Lung (tissue), 12 donors: ENCODE results near the gene CAPG. TPM values are rescaled to one million over a fixed set of nuclear protein-coding genes. Genes with fewer than 3 reads are reported as not detected.

Source experiments
- ATAC-seq: fragments of 200-7000 bp; cut with Tn5 transposase; one replicate; pipeline ENCODE4 v1.9.1; 2020; ENCODE audit warnings: moderate number of reproducible peaks; ENCODE audit not compliant: insufficient read depth, low FRiP score
- DNase-seq, 3 donors: peaks; one replicate each; pipeline ENCODE4 v3.0.0-alpha.2; 2013 to 2017
- H3K27ac ChIP-seq, 2 donors: one replicate each; pipeline ENCODE4 v1.5.1; 2013; ENCODE audit warnings: mild to moderate bottlenecking in 2 of 2, moderate library complexity in 2 of 2, control low read depth in 1 of 2, inconsistent platforms in 1 of 2, low read depth in 1 of 2, low read length in 1 of 2
- H3K27me3 ChIP-seq, 3 donors: one replicate each; pipeline ENCODE4 v1.5.1; 2013; ENCODE audit warnings: low read length in 2 of 3; ENCODE audit not compliant: control insufficient read depth in 3 of 3, insufficient read depth in 3 of 3
- H3K36me3 ChIP-seq, 4 donors: one replicate each; pipeline ENCODE4 v1.5.1; 2013; ENCODE audit warnings: low read length in 4 of 4, mild to moderate bottlenecking in 1 of 4, moderate library complexity in 1 of 4; ENCODE audit not compliant: control insufficient read depth in 4 of 4, insufficient read depth in 4 of 4
- H3K4me1 ChIP-seq, 5 donors: one replicate each; pipeline ENCODE4 v1.5.1; 2013; ENCODE audit warnings: low read length in 5 of 5, mild to moderate bottlenecking in 2 of 5, moderate library complexity in 1 of 5; ENCODE audit not compliant: control insufficient read depth in 5 of 5, insufficient read depth in 5 of 5
- H3K4me3 ChIP-seq: one replicate; pipeline ENCODE4 v1.5.1; 2013; ENCODE audit warnings: mild to moderate bottlenecking, control low read depth, moderate library complexity
- H3K9ac ChIP-seq, 2 donors: one replicate each; pipeline ENCODE4 v1.5.1; 2013; ENCODE audit warnings: low read length in 2 of 2, control low read depth in 1 of 2; ENCODE audit not compliant: insufficient read depth in 1 of 2
- H3K9me3 ChIP-seq, 4 donors: one replicate each; pipeline ENCODE4 v1.5.1; 2013; ENCODE audit warnings: low read length in 3 of 4, mild to moderate bottlenecking in 1 of 4, moderate library complexity in 1 of 4; ENCODE audit not compliant: control insufficient read depth in 4 of 4, insufficient read depth in 3 of 4
- WGBS, 2 donors: extraction: QIAGEN DNeasy Blood & Tissue Kit; methylation state at CpG; one replicate each; pipeline ENCODE4 v1.1.7; 2013; 5-methylcytosine and 5-hydroxymethylcytosine counted together
- polyA plus RNA-seq, 2 donors: library from polyadenylated mRNA; stranded (reverse); fragments of 200-250 nt; gene quantifications; one replicate each; pipeline ENCODE4 v1.2.1, GENCODE V29; 2013
- total RNA-seq, 2 donors: library from RNA; depleted of rRNA in 1 of 2; stranded (reverse); fragments of >200 nt in 1 of 2; gene quantifications; one replicate each; pipeline ENCODE4 v1.2.1, GENCODE V29; 2014 to 2021
- TF ChIP-seq, protein P1 (sequence below): IDR thresholded peaks from 2 replicates; pipeline ENCODE4 v1.5.1; 2012; ENCODE audit warnings: mild to moderate bottlenecking; ENCODE audit errors: control extremely low read depth, extremely low read depth
- donor health status: control.
- donor health status: control.
- donor health status: Bipolar disorder and iron deficiency.
- donor health status: healthy.
- donor health status: DM: yes; HTN: yes; CAD: no.

The CAPG gene
- total and polyA plus RNA-seq, 4 donors: 53.2 to 415 (median 390) TPM

DNA sequence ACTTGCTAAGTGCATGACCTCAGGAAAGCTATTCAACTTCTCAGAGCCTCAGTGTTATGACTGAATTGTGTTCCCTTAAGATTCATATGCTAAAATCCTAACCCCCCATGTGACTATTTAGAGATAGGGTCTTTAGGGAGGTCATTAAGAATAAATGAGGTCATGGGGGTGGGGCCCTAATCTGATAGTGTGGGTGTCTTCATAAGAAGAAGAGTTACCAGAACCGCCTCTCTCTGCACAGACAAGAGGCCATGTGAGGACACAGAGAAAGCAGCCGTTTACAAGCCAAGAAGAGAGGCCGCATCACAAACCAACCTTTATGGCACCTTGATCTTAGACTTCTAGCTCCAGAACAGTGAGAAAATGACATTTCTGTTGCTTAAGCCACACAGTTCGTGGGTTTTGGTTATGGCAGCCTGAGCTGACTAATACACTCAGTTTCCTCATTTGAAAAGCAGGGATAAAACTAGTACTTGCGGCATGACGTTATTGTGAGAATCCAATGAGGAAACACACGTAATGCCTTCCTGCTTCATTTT lies 18.2 kb upstream of the CAPG start:
- H3K4me3 ChIP-seq: no peak overlapping the region
- no peak overlapping the region for H3K27ac ChIP-seq
- DNase-seq (no peak), ATAC-seq (no peak)
- 64 to 77% methylated on average over 7 of the region's 7 CpGs for WGBS, 2 donors
- no peaks in the 10 kb centered on the region for H3K9me3 ChIP-seq
- H3K27me3 ChIP-seq: no peaks in the 10 kb centered on the region
- peaks cover 0 to 17% (median 0%) of the 10 kb centered on the region in 5 donors for H3K4me1 ChIP-seq
- no peaks in the 10 kb centered on the region for H3K36me3 ChIP-seq
- TF ChIP-seq, protein P1, sequence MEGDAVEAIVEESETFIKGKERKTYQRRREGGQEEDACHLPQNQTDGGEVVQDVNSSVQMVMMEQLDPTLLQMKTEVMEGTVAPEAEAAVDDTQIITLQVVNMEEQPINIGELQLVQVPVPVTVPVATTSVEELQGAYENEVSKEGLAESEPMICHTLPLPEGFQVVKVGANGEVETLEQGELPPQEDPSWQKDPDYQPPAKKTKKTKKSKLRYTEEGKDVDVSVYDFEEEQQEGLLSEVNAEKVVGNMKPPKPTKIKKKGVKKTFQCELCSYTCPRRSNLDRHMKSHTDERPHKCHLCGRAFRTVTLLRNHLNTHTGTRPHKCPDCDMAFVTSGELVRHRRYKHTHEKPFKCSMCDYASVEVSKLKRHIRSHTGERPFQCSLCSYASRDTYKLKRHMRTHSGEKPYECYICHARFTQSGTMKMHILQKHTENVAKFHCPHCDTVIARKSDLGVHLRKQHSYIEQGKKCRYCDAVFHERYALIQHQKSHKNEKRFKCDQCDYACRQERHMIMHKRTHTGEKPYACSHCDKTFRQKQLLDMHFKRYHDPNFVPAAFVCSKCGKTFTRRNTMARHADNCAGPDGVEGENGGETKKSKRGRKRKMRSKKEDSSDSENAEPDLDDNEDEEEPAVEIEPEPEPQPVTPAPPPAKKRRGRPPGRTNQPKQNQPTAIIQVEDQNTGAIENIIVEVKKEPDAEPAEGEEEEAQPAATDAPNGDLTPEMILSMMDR: no peak
- H3K9ac ChIP-seq: no peak overlapping the region

DNA sequence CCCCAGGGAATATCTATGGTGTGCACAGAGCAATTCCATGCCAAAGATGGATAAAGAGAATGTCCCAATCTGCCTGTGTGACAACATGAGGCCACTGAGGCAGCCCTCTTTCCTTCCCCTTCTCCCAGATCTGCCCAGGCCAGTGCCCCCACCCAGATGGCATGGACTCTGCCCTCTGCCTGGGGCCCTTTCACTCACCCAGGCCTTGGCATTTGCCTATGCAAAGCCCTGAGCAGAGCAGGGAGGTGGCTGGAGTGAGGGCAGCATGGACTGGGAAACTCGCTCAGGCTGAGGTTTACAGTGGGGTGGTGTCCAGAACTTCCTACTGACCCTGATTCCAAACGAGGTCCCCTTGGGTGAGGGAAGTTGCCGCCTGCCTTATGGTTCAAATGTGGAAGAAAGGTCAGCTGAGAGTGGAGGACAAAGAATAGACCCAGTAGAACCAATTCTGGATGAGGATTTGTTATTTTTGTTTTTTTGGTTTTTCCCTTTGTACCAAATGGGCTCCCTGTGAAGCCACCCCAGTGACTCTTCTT lies 17.2 kb upstream of the CAPG start:
- peaks cover 0 to 10% (median 0%) of the 10 kb centered on the region in 5 donors for H3K4me1 ChIP-seq
- no peaks in the 10 kb centered on the region for H3K9me3 ChIP-seq
- no peak overlapping the region for H3K27ac ChIP-seq
- TF ChIP-seq, protein P1: no peak
- H3K36me3 ChIP-seq: no peaks in the 10 kb centered on the region
- no peak overlapping the region for H3K9ac ChIP-seq
- no peak overlapping the region for H3K4me3 ChIP-seq
- H3K27me3 ChIP-seq: no peaks in the 10 kb centered on the region
- ATAC-seq: no peak
- no peak for DNase-seq
- WGBS, 2 donors: 42 to 69% methylated on average over 3 of the region's 3 CpGs

DNA sequence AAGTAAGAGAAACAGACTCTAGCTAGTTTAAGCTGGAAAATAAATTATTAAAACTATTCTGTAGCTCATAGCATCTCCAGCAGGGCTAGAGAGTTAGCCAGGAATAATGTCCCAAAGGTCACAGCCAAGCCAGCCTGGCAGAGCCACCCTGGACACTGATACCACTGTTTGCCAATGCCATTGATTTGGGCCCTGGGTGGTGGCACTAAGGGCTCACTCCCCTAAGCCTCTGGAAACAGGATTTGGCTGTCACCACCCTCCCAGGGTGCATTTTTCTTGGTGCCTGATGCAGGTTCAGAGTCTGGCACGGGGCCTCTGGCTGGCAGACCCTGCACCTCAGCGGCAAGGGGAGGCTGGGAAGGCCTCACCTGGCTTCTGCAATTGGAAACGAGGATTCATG lies 15.4 kb upstream of the CAPG start:
- H3K27ac ChIP-seq: no peak overlapping the region
- no peak for ATAC-seq

More for the DNA sequence above, 15.4 kb upstream of the CAPG start:
- TF ChIP-seq, protein P1: no peak
- WGBS, 2 donors: 96 to 98% methylated on average over 3 of the region's 3 CpGs
- Histone ChIP-seq H3K4me1 (peaks cover 0 to 19% (median 0%) of the 10 kb centered on the region in 5 donors), H3K36me3 (no peaks in the 10 kb centered on the region), H3K27me3 (no peaks in the 10 kb centered on the region), H3K4me3 (no peak overlapping the region), H3K9me3 (no peaks in the 10 kb centered on the region), H3K9ac (no peak overlapping the region)
- DNase-seq: no peak
